Choroid plexus epithelial cell (primary cell): ENCODE measurements around the gene LRRC28.

Source experiments
- DNase-seq: peaks from one replicate; pipeline ENCODE4 v3.0.0-alpha.2; 2010; ENCODE audit warnings: low read depth
- H3K4me3 ChIP-seq: 2 replicates; pipeline ENCODE4 v1.5.1; 2011; ENCODE audit warnings: low read depth, mild to moderate bottlenecking, control low read depth, low read length, moderate library complexity
- TF ChIP-seq, protein P1 (sequence below): conservative IDR thresholded peaks from 2 replicates; pipeline ENCODE4 v1.5.1; 2011; ENCODE audit warnings: low read depth, mild to moderate bottlenecking, control low read depth, inconsistent platforms, low read length, moderate library complexity

LRRC28 gene

DNA sequence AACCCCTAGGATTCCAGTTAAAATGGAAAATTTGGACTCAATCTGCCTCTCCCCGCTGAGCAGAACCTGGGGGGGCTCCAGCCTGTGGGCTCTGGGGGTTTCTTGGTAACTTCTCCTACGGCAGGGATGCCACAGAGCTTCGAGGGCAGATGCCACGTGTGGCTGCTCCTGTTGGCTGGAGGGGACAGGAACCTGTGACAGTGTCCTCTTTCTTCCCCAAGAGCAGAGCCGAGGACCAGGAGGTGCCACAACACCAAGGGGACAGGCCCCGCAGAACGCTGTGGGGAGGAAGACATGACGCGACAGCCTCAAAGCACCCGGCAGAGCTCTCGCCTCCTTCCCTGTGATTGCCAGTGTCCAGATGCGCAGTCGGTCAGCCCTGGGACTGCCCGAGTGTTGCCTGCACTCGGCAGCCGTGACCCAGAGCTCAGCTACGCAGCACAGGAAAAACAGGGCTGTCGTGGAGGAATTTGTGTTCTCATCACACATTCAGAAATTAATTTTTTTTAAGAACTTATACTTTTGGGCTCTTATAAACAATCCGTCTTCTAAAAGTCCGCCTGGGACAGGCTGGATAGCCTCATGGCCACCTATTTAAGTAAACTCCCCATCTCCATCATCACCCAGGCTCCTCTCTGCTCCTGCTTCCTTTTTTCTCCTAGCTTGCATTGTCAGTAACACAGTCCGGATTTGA lies 182.6 kb downstream of the LRRC28 start:
- H3K4me3 ChIP-seq = no peak overlapping the region
- DNase-seq = no peak
- TF ChIP-seq, protein P1, sequence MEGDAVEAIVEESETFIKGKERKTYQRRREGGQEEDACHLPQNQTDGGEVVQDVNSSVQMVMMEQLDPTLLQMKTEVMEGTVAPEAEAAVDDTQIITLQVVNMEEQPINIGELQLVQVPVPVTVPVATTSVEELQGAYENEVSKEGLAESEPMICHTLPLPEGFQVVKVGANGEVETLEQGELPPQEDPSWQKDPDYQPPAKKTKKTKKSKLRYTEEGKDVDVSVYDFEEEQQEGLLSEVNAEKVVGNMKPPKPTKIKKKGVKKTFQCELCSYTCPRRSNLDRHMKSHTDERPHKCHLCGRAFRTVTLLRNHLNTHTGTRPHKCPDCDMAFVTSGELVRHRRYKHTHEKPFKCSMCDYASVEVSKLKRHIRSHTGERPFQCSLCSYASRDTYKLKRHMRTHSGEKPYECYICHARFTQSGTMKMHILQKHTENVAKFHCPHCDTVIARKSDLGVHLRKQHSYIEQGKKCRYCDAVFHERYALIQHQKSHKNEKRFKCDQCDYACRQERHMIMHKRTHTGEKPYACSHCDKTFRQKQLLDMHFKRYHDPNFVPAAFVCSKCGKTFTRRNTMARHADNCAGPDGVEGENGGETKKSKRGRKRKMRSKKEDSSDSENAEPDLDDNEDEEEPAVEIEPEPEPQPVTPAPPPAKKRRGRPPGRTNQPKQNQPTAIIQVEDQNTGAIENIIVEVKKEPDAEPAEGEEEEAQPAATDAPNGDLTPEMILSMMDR = no peak

DNA sequence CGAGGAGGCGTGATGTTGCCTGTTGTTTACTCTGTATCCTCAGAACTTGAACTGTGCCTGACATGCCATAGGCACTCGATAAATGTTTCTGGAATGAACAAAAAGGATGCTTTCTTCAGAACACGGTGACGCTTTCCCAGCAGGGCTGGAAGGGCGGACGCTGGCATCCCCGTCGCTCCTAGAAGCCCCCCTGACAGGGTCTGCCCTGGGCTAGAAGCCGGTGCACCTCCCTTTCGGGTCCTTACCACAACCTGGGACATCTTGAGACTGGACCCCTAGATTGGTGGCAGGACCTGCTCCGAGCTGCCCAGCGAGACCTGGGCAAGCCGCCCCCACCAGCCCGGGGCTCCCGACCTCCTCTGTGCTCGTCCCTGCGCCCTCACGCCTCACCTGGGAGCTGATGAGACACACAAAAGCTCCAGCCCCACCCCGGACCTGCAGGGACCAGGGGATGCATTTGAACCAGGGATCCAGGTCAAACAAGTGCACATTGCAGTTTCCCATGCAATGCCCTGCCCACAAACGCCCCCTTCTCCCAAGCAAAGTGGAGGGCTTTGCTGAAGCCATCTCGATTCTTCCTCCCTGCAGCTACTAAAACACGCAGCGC lies 183.3 kb downstream of the LRRC28 start:
- TF ChIP-seq, protein P1 = no peak
- DNase-seq = no peak
- H3K4me3 ChIP-seq = no peak overlapping the region

DNA sequence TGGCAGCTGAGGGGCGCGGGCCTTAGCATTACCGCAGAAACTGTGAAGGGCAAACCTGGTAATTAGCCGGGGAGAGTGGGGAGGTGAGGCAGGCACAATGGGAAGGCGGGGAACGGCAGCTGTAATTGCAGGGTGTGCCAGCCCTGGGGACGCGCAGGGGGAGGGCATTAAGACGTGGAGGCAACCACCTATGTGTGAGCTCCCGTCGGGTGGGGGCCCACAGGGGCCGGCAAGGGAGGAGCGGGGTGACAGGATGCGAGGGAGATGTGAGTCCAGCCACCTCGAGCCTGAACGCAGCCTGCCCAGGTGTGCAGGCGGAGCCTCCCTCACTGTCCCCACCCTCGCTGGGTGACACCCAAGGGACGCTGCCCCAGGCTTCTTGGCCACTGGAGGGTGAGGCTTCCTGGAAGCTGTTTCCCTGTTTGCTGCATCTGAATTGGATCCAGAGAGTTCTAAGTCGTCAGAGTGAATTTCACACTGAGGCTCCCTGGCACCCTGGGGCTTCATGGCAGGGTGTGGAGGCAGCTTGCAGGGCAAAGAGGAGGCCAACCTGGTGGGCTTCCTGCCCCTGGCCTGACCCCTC lies 183.9 kb downstream of the LRRC28 start:
- TF ChIP-seq, protein P1 = no peak
- H3K4me3 ChIP-seq = no peak overlapping the region
- no peak for DNase-seq

DNA sequence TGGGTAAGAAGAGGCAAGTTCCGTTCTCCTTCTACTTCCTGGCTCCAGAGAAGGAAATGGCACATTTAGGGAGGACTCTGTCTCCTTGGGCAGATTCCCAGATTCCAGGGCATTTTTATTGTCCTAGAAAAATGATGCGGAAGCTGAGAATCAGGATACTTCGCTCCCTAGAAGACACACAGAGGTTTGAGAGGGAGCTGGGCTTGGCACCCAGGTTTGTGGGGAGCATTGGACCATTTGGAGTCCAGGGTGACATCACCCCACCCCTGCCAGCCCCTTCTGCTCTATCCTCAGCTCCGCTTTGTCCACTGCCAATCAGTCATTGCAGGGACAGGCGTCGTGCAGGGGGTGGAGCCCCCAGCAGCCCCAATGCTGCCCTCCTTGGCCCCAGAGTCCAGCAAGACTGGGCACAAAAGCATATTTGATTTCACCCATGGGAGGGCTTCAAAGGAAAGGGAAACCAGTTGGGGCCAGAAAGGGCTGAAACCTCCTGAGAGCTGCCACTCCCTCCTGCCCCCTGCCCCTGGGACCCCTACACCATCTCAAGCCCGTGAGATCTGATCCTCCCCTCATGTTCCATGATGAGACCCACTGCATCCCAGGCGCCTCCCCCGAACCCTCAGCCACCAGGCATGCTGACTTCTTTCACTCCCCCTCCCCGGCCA lies 184.7 kb downstream of the LRRC28 start:
- H3K4me3 ChIP-seq = no peak overlapping the region
- TF ChIP-seq, protein P1 = no peak
- DNase-seq = no peak

DNA sequence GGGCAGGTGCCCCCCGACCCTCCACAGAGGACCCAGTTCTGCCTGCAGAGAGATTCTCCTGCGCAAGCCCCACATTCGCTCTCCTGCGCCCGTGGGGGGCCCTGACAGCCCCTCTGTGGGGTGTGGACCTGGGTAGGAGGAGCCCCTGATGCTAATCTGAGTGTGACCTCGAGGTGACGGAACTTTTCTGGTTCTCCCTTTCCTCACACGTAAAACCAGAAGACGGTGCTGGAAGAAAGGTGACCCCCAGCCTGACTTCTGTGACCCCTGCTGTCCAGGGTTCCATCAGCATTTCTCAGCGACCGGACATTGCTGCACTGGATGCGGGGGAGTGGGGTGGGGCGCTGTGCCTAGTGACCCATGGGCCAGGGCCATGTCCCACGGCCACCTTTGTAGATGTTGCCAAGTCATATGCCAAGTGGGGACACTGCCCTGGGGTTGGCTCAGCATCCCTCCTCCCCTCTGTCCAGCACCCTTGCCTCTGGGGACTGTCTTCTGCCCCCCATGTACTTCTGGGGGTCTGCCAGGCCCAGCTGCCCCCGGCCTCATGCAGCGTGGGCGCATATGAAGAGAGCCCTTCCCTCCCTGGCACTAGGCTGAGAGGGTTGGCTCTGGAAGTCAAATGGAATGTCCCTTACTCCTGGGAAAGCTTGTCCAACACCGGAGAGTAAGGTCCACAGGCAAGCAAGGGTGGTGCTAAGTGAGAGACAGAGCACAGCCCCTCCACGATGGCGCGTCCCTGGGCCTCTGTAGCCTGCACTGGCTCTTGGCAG lies 185.4 kb downstream of the LRRC28 start:
- TF ChIP-seq, protein P1 = no peak
- no peak for DNase-seq

DNA sequence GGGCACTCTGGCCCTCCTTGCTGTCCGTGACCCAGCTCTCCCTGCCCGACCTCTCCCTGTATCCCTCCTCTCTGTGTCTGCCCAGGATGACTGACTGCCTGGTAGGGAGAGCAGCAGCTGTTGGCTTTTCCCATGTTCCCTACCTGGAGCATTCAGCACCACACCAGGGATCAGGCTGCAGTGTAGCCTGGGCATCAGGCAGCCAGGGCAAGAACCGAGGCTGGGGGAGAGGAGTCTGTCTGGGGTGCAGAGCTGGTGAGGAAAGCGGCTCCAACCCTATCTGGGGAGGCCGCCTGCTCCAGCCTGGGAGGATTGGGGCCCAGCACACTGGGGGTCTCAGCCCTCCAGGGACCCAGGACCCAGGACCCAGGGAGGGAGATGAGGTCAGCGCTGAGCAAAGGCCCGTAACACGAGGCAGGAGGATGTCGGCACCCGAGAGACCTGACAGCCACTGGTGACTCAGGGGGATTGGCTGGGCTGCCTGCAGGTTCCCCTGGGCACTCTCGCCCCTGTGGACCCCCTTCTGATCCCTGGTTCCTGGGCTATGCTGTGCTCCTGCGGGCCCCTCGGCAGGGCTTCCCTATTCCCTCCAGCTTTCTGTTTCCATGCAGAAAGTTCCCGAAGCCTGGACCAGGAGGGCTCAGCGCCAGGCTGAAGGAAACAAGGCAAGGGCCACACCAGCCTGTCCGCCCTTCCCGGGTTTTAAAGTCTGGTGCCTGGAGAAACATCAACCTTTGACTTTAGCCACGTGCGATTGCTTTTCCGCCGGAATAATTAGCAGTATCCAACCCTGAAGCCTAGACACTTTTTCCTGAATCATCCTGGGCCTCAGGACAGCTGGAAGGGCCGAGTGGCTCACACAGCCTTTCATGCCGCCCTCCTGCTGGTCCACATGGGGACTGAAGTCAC lies 186.3 kb downstream of the LRRC28 start:
- DNase-seq = no peak
- H3K4me3 ChIP-seq = no peak overlapping the region
- TF ChIP-seq, protein P1 = no peak

More for the DNA sequence above, 185.4 kb downstream of the LRRC28 start:
- no peak overlapping the region for H3K4me3 ChIP-seq
